ENCODE data around the gene TYW3.

The TYW3 gene

DNA sequence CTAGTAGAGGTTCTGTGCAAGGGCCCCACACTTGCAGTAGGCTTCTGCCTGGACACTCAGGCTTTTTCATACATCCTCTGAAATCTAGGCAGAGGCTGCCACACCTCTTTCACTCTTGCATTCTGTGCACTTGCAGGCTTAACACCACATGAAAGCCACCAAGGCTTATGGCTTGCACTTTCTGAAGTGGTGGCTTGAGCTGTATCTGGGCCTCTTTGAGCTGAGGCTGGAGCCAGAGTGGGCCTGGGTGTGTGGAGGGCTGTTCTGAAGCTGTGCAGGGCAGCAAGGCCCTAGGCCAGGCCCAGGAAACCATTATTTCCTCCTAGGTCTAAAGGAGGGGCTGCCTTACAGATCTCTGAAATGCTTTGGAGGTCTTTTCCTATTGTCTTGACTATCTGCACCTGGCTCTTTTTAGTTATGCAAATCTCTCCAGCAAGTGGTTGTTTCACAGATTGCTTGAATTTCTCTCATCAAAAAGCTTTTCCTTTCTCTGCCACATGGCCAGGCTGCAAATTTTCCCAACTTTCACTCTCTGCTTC lies 66.2 kb downstream of the TYW3 start:
- CTCF ChIA-PET: no interaction called here
- DNase-seq (ENCODE audit: extremely low spot score): no peak
- TF ChIP-seq, protein P1, sequence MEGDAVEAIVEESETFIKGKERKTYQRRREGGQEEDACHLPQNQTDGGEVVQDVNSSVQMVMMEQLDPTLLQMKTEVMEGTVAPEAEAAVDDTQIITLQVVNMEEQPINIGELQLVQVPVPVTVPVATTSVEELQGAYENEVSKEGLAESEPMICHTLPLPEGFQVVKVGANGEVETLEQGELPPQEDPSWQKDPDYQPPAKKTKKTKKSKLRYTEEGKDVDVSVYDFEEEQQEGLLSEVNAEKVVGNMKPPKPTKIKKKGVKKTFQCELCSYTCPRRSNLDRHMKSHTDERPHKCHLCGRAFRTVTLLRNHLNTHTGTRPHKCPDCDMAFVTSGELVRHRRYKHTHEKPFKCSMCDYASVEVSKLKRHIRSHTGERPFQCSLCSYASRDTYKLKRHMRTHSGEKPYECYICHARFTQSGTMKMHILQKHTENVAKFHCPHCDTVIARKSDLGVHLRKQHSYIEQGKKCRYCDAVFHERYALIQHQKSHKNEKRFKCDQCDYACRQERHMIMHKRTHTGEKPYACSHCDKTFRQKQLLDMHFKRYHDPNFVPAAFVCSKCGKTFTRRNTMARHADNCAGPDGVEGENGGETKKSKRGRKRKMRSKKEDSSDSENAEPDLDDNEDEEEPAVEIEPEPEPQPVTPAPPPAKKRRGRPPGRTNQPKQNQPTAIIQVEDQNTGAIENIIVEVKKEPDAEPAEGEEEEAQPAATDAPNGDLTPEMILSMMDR (IDR thresholded peaks at IDR 0.05; ENCODE audit: control extremely low read depth, extremely low read depth, low read depth, missing control alignments): no peak
- POLR2A ChIA-PET: no interaction called here

DNA sequence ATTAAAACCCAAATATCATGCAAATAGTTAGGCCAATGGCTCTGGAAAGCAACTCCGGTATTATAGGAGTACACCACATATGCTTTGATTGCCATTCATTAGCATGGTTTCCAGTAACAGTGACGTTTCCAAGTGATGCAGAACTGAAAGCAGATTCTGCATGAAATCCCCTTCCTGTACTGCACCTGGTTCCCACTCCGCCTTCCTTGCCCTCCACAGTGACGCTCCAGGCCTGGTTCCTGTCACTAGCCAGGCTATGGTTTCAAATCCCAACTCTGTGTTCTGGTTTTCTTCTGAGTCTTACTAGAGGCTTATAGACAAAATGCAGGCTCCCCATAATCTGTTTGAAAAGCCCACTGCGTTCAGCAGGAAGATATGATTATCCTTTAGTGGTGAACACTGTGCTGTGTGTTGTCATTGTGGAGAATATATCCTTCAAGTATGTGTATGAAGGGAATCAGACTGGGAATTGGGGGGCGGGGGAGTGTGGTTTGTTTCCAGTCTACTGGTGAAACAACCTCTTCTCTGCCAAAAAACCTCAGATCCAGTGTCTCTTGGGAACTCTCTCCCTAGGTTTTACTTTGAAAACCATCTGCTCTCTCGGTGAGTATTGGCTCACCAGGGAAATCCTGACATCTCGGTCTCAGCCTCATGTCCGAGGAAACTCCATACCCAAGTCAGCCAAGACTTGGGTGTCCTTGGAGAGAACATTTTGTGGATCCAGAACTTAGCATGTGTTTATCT lies 78.7 kb downstream of the TYW3 start:
- DNase-seq (ENCODE audit: extremely low spot score): no peak
- POLR2A ChIA-PET: no interaction called here
- TF ChIP-seq, protein P1 (IDR thresholded peaks at IDR 0.05; ENCODE audit: control extremely low read depth, extremely low read depth, low read depth, missing control alignments): no peak
- CTCF ChIA-PET: no interaction called here

DNA sequence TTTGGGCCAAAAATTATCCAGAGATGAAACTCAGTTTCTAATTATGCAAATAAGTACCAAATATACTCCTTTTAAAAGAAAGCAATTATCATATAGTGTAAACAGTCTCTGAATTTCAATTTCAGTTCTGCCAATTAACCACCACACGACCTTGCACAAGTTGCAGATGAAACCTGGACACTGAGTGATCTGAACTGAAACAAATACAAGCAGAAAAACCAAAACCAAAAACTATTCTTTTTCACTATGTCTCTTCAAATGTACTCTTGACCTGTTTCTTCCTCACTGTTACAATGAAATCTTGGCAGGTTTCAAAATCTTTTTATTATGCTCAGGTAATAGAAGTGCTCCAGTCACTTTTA lies 79.2 kb downstream of the TYW3 start:
- ChIA-PET CTCF (no interaction called here), POLR2A (no interaction called here)
- DNase-seq (ENCODE audit: extremely low spot score): peak; percentile 13
- TF ChIP-seq, protein P1 (IDR thresholded peaks at IDR 0.05; ENCODE audit: control extremely low read depth, extremely low read depth, low read depth, missing control alignments): no peak

All from GM10248 (cell line).